ENCODE results near the gene P2RX2.

The P2RX2 gene

GRCh38 chr12:132638541-132639408 lies 20.2 kb downstream of the P2RX2 start:
- peak; percentile 44 for DNase-seq

GRCh38 chr12:132639956-132640520 lies 21.5 kb downstream of the P2RX2 start:
- no peak for DNase-seq

GRCh38 chr12:132640936-132641335 lies 22.4 kb downstream of the P2RX2 start:
- DNase-seq: no peak

GRCh38 chr12:132641811-132642650 lies 23.5 kb downstream of the P2RX2 start:
- no peak for DNase-seq

GRCh38 chr12:132642846-132643835 lies 24.6 kb downstream of the P2RX2 start:
- no peak for DNase-seq

- DNase-seq: no peak
These were observed 28.3 kb downstream of the P2RX2 start for GRCh38 chr12:132646850-132647249.

GRCh38 chr12:132647858-132648257 lies 29.3 kb downstream of the P2RX2 start:
- no peak for DNase-seq

GRCh38 chr12:132648616-132649225 lies 30.1 kb downstream of the P2RX2 start:
- DNase-seq: no peak

GRCh38 chr12:132649226-132649945 lies 30.8 kb downstream of the P2RX2 start:
- no peak for DNase-seq

GRCh38 chr12:132651444-132652100 lies 33.0 kb downstream of the P2RX2 start:
- no peak for DNase-seq

GRCh38 chr12:132653567-132654290 lies 35.2 kb downstream of the P2RX2 start:
- DNase-seq: no peak

- DNase-seq: no peak
These were observed 38.6 kb downstream of the P2RX2 start for GRCh38 chr12:132657004-132657727.

- no peak for DNase-seq
These were observed 39.7 kb downstream of the P2RX2 start for GRCh38 chr12:132658149-132658894.

GRCh38 chr12:132659146-132659545 lies 40.6 kb downstream of the P2RX2 start:
- no peak for DNase-seq

- DNase-seq: no peak
These were observed 41.5 kb downstream of the P2RX2 start for GRCh38 chr12:132660052-132660451.

- DNase-seq: no peak
These were observed 42.4 kb downstream of the P2RX2 start for GRCh38 chr12:132660996-132661395.

- no peak for DNase-seq
These were observed 43.4 kb downstream of the P2RX2 start for GRCh38 chr12:132661972-132662371.

Data from NCI-H82 (cell line).